Measurements from ENCODE around the gene RUFY3.
"Not testable (repeated sequence)": the region's sequence is repeated elsewhere in the genome, so short reads cannot be mapped to it uniquely, and the experiment has no call there.

Gene RUFY3

GRCh38 chr4:70725633-70726032 lies 3.9 kb downstream of the RUFY3 start:
- Histone ChIP-seq H3K27ac (no peak overlapping the region), H3K4me3 (ENCODE audit: low read depth in 1 of 2, low read length in 1 of 2) (no peak overlapping the region), H3K4me1 (ENCODE audit: control insufficient read depth in 1 of 2, insufficient read depth in 1 of 2, low read depth in 1 of 2, low read length in 1 of 2) (no peaks in the 10 kb centered on the region), H3K36me3 (no peaks in the 10 kb centered on the region), H3K27me3 (no peaks in the 10 kb centered on the region), H3K9me3 (no peaks in the 10 kb centered on the region)
- no peak for TF ChIP-seq CTCF (IDR thresholded peaks at IDR 0.05)

- H3K27me3 ChIP-seq; H3K9me3 ChIP-seq; H3K27ac ChIP-seq; H3K4me3 ChIP-seq (ENCODE audit: low read depth in 1 of 2, low read length in 1 of 2); H3K4me1 ChIP-seq (ENCODE audit: control insufficient read depth in 1 of 2, insufficient read depth in 1 of 2, low read depth in 1 of 2, low read length in 1 of 2); H3K36me3 ChIP-seq: not testable (repeated sequence)
These were observed 4.8 kb downstream of the RUFY3 start for GRCh38 chr4:70726515-70726914.

DNA sequence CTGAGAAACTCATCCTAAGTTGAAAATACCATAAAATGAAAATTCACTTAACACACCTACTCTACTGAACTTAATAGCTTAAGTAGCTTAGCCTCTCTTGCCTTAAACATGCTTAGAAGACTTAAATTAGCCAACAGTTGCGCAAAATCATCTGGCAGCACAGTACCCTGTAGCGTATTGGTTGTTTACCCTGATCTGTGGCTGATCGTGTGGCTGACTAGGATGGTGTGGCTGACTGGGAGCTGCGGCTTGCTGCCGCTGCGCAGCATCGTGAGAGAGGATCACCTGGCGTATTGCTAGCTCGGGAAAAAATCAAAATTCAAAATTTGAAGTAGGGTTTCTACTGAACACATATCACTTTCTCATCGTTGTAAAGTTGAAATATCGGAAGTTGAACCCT lies 6.3 kb downstream of the RUFY3 start:
- Histone ChIP-seq H3K27ac (no peak overlapping the region), H3K27me3 (no peaks in the 10 kb centered on the region), H3K4me3 (ENCODE audit: low read depth in 1 of 2, low read length in 1 of 2) (no peak overlapping the region), H3K4me1 (ENCODE audit: control insufficient read depth in 1 of 2, insufficient read depth in 1 of 2, low read depth in 1 of 2, low read length in 1 of 2) (no peaks in the 10 kb centered on the region), H3K9me3 (no peaks in the 10 kb centered on the region), H3K36me3 (no peaks in the 10 kb centered on the region)
- TF ChIP-seq CTCF (IDR thresholded peaks at IDR 0.05), result no peak

GRCh38 chr4:70732878-70733277 lies 11.1 kb downstream of the RUFY3 start:
- H3K9me3 ChIP-seq; H3K4me3 ChIP-seq (ENCODE audit: low read depth in 1 of 2, low read length in 1 of 2); H3K36me3 ChIP-seq; H3K27ac ChIP-seq; H3K27me3 ChIP-seq: not testable (repeated sequence)
- H3K4me1 ChIP-seq (ENCODE audit: control insufficient read depth in 1 of 2, insufficient read depth in 1 of 2, low read depth in 1 of 2, low read length in 1 of 2), result peaks cover 12 to 14% of the 10 kb centered on the region in 2 experiments

DNA sequence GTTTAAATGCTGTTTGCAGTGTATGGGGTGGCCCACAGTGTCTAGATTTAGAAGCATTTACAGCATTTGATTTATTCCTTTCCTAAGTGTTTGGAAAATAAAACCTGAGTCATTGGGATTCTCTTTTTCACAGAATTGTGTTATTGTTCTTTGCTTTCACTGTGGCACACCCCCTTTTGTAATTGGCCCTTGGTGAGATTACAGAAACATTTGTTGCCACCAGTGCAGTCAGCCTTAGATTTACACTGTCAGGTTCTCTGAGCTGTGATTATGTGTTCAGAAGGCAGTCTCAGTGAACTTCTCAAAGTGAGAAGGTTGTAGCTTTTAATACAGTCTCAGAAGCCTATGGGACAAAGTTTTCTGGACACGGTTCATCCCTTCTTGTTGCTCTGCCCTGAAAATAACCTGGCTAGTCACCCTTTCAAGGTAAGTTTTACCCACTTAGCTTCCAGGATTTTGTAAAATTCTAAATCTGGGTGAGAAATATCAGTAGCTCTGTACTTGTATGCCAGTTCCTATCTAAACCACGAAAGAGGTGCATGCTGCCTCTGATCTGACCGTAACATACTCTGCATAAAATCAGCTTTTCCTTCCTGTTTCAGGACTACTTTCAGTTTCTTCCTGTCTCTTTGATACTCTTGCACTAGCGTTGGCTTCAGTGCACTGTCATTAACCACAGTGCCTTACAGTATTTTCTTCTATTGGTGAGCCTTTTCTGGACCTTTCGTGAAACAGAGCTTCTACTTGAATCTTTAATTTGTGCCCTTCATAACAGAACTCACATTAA lies 12.6 kb downstream of the RUFY3 start:
- no peak for TF ChIP-seq CTCF (IDR thresholded peaks at IDR 0.05)
- H3K27me3 ChIP-seq, result no peaks in the 10 kb centered on the region
- no peaks in the 10 kb centered on the region for H3K9me3 ChIP-seq
- H3K4me1 ChIP-seq (ENCODE audit: control insufficient read depth in 1 of 2, insufficient read depth in 1 of 2, low read depth in 1 of 2, low read length in 1 of 2), result peaks cover 12 to 14% of the 10 kb centered on the region in 2 experiments
- peak overlapping the region; percentile 30 to 46 for H3K4me3 ChIP-seq (ENCODE audit: low read depth in 1 of 2, low read length in 1 of 2)
- H3K27ac ChIP-seq, result peak overlapping the region; percentile 69
- H3K36me3 ChIP-seq, result no peaks in the 10 kb centered on the region

DNA sequence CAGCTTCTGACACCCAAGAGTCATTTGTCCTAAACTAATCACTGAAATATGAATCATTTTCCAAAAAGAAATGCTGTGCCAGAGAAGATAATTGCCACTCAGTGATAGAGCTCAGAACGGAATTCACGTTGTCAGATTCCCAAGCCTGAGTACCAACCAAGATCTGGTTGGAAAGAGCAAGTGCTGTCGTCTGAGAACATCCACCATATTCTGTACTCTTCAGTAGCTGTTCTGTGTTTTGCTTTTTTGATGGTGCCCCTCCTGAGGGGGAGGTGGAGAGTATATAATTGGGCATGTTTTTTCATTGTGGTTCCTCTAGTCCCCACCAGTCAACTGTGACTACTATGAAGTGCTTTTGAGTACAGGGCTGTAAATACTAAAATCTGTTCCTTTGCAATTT lies 13.2 kb downstream of the RUFY3 start:
- peaks cover 12 to 14% of the 10 kb centered on the region in 2 experiments for H3K4me1 ChIP-seq (ENCODE audit: control insufficient read depth in 1 of 2, insufficient read depth in 1 of 2, low read depth in 1 of 2, low read length in 1 of 2)
- H3K36me3 ChIP-seq, result no peaks in the 10 kb centered on the region
- no peak for TF ChIP-seq CTCF (IDR thresholded peaks at IDR 0.05)
- peak overlapping the region; percentile 69 for H3K27ac ChIP-seq
- no peaks in the 10 kb centered on the region for H3K27me3 ChIP-seq
- H3K9me3 ChIP-seq, result no peaks in the 10 kb centered on the region
- H3K4me3 ChIP-seq (ENCODE audit: low read depth in 1 of 2, low read length in 1 of 2), result peak overlapping the region; percentile 30 to 46

DNA sequence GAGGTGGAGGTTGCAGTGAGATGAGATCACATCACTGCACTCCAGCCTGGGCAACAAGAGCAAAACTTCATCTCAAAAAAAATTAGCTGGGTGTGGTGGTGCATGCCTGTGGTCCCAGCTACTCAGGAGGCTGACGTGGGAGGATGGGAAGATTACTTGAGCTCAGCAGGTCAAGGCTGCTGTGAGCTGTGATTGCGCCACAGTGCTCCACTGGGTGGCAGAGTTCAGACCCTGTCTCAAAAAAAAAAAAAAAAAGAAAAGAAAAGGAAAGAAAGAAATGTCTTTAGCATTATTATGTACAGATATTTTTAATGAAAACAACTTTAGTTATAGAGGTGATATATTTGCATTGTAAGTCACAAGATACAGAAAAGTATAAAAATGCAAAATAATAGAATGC lies 14.2 kb downstream of the RUFY3 start:
- H3K4me3 ChIP-seq (ENCODE audit: low read depth in 1 of 2, low read length in 1 of 2); H3K27me3 ChIP-seq; H3K36me3 ChIP-seq; H3K27ac ChIP-seq; H3K9me3 ChIP-seq: not testable (repeated sequence)
- H3K4me1 ChIP-seq (ENCODE audit: control insufficient read depth in 1 of 2, insufficient read depth in 1 of 2, low read depth in 1 of 2, low read length in 1 of 2), result peaks cover 12 to 14% of the 10 kb centered on the region in 2 experiments
